Upper lobe of left lung (tissue), 6 donors: Measurements from ENCODE around the gene SLC9A8. TPM values are rescaled to one million over a fixed set of nuclear protein-coding genes. Genes with fewer than 3 reads are reported as not detected.
A peak's percentile ranks its signal among the peaks of the same experiment; 100 is the strongest.
"Not testable (repeated sequence)": the region's sequence is repeated elsewhere in the genome, so short reads cannot be mapped to it uniquely, and the experiment has no call there.

Experiments
- ATAC-seq, 2 donors: fragments of 200-7000 bp; cut with Tn5 transposase; one replicate each; pipeline ENCODE4 v1.9.1; 2022; ENCODE audit warnings: mild to moderate bottlenecking in 2 of 2, moderate library complexity in 2 of 2; ENCODE audit not compliant: low FRiP score in 2 of 2
- DNase-seq, 2 donors: peaks; one replicate each; pipeline ENCODE4 v3.0.0-alpha.2; 2019 to 2020
- H3K27ac ChIP-seq, 4 donors: fragments of 200-600 bp; sonication (generic); one replicate each; pipeline ENCODE4 v1.5.1; 2016 to 2019
- H3K27me3 ChIP-seq, 4 donors: fragments of 200-600 bp; sonication (generic); one replicate each; pipeline ENCODE4 v1.5.1; 2017 to 2019
- H3K36me3 ChIP-seq, 4 donors: fragments of 200-600 bp; sonication (generic); one replicate each; pipeline ENCODE4 v1.5.1; 2016 to 2019
- H3K4me1 ChIP-seq, 4 donors: fragments of 200-600 bp; sonication (generic); one replicate each; pipeline ENCODE4 v1.5.1; 2018 to 2019
- H3K4me3 ChIP-seq, 4 donors: fragments of 200-600 bp; sonication (generic); one replicate each; pipeline ENCODE4 v1.5.1; 2017 to 2019; ENCODE audit warnings: mild to moderate bottlenecking in 2 of 4, moderate library complexity in 1 of 4
- H3K9me3 ChIP-seq, 4 donors: fragments of 200-600 bp; sonication (generic); one replicate each; pipeline ENCODE4 v1.5.1; 2018 to 2019
- CTCF ChIP-seq, 6 experiments: fragments of 450-650 bp in 4 of 6; fragments of 200-600 bp in 2 of 6; sonication (generic) in 2 of 6; IDR thresholded peaks; one replicate each; pipeline ENCODE4 v1.5.1; 2016 to 2019; ENCODE audit warnings: antibody characterized with exemption in 6 of 6
- EP300 ChIP-seq, 4 donors: sonication (generic); formaldehyde crosslinking; IDR thresholded peaks; one replicate each; pipeline ENCODE4 v1.5.1; 2017; ENCODE audit warnings: antibody characterized with exemption in 4 of 4, control low read depth in 2 of 4
- POLR2A ChIP-seq, 4 donors: fragments of 450-650 bp; IDR thresholded peaks; one replicate each; pipeline ENCODE4 v1.5.1; 2016 to 2017; ENCODE audit warnings: antibody characterized with exemption in 4 of 4, mild to moderate bottlenecking in 2 of 4
- POLR2AphosphoS5 ChIP-seq, 2 donors: sonication (generic); formaldehyde crosslinking; IDR thresholded peaks; one replicate each; pipeline ENCODE4 v1.5.1; 2017; ENCODE audit warnings: antibody characterized with exemption in 2 of 2
- WGBS, 2 donors: methylation state at CpG; one replicate each; pipeline ENCODE4 v1.1.5; 2017 to 2018; 5-methylcytosine and 5-hydroxymethylcytosine counted together
- total RNA-seq, 6 donors: library from RNA; depleted of rRNA in 4 of 6; stranded (reverse); fragments of >200 nt in 4 of 6; gene quantifications; one replicate each; pipeline versions ENCODE4 v1.1.0 to v1.2.1, GENCODE V29; 2016 to 2021
- donor health status: DM: no; HTN: no; CAD: no; lungs with moderate emphysema.
- donor health status: DM: no; HTN: yes; CAD: no; lungs with severe emphysema.

Gene SLC9A8
- total RNA-seq, 6 donors from 2014 or later, result 13.2 to 19.6 (median 17.2) TPM

GRCh38 chr20:49804364-49804763 lies 8.3 kb upstream of the SLC9A8 start:
- Histone ChIP-seq H3K4me1 (peaks cover 0 to 4% (median 0%) of the 10 kb centered on the region in 4 donors), H3K4me3 (no peak overlapping the region), H3K9me3 (no peaks in the 10 kb centered on the region), H3K36me3 (no peaks in the 10 kb centered on the region), H3K27me3 (no peaks in the 10 kb centered on the region), H3K27ac (no peak overlapping the region)
- WGBS, 2 donors, result 83 to 89% methylated on average over 3 of the region's 3 CpGs
- ATAC-seq (no peak), DNase-seq (no peak)
- TF ChIP-seq EP300 (IDR thresholded peaks at IDR 0.05) (no peak), POLR2AphosphoS5 (IDR thresholded peaks at IDR 0.05) (no peak), POLR2A (IDR thresholded peaks at IDR 0.05) (no peak), CTCF (IDR thresholded peaks at IDR 0.05) (no peak)

- not testable (repeated sequence) for H3K27ac ChIP-seq, H3K9me3 ChIP-seq, H3K4me1 ChIP-seq, H3K36me3 ChIP-seq, H3K27me3 ChIP-seq, H3K4me3 ChIP-seq, DNase-seq, ATAC-seq
- 79 to 80% methylated on average over 8 to 10 of the region's 11 CpGs for WGBS, 2 donors
Observed at GRCh38 chr20:49805224-49805876, 7.3 kb upstream of the SLC9A8 start.

GRCh38 chr20:49808753-49809152 lies 3.9 kb upstream of the SLC9A8 start:
- TF ChIP-seq EP300 (IDR thresholded peaks at IDR 0.05), result no peak
- no peak for TF ChIP-seq CTCF (IDR thresholded peaks at IDR 0.05)
- no peak for TF ChIP-seq POLR2A (IDR thresholded peaks at IDR 0.05)
- TF ChIP-seq POLR2AphosphoS5 (IDR thresholded peaks at IDR 0.05), result no peak
- DNase-seq (no peak), ATAC-seq (no peak)
- H3K9me3 ChIP-seq, result no peaks in the 10 kb centered on the region
- H3K4me1 ChIP-seq, result peaks cover 11 to 14% (median 13%) of the 10 kb centered on the region in 4 donors
- no peak overlapping the region for H3K4me3 ChIP-seq
- WGBS, 2 donors, result 89 to 95% methylated on average over 8 of the region's 8 CpGs
- no peaks in the 10 kb centered on the region for H3K27me3 ChIP-seq
- no peak overlapping the region for H3K27ac ChIP-seq
- no peaks in the 10 kb centered on the region for H3K36me3 ChIP-seq

GRCh38 chr20:49809803-49810359 lies 2.7 kb upstream of the SLC9A8 start:
- H3K36me3 ChIP-seq, result peaks cover 0 to under 1% (median 0%) of the 10 kb centered on the region in 4 donors
- no peaks in the 10 kb centered on the region for H3K9me3 ChIP-seq
- WGBS, 2 donors, result 95 to 96% methylated on average over 5 of the region's 5 CpGs
- no peak overlapping the region for H3K4me3 ChIP-seq
- ATAC-seq (no peak), DNase-seq (no peak)
- peak overlapping the region in 1 of 4 donors; percentile 97 for H3K27ac ChIP-seq
- no peaks in the 10 kb centered on the region for H3K27me3 ChIP-seq
- H3K4me1 ChIP-seq, result peaks cover 15 to 22% (median 19%) of the 10 kb centered on the region in 4 donors
- no peak for TF ChIP-seq EP300 (IDR thresholded peaks at IDR 0.05)
- no peak for TF ChIP-seq POLR2AphosphoS5 (IDR thresholded peaks at IDR 0.05)
- no peak for TF ChIP-seq CTCF (IDR thresholded peaks at IDR 0.05)
- no peak for TF ChIP-seq POLR2A (IDR thresholded peaks at IDR 0.05)

- ATAC-seq (no peak), DNase-seq (no peak)
- Histone ChIP-seq H3K27me3 (no peaks in the 10 kb centered on the region), H3K4me3 (no peak overlapping the region), H3K27ac (peak overlapping the region in 2 of 4 donors; percentile 97 to 98), H3K4me1 (peaks cover 15 to 22% (median 19%) of the 10 kb centered on the region in 4 donors), H3K36me3 (peaks cover 0 to 8% (median 2%) of the 10 kb centered on the region in 4 donors), H3K9me3 (no peaks in the 10 kb centered on the region)
- TF ChIP-seq EP300 (IDR thresholded peaks at IDR 0.05), result no peak
- TF ChIP-seq CTCF (IDR thresholded peaks at IDR 0.05), result no peak
- no peak for TF ChIP-seq POLR2A (IDR thresholded peaks at IDR 0.05)
- no peak for TF ChIP-seq POLR2AphosphoS5 (IDR thresholded peaks at IDR 0.05)
- WGBS, 2 donors, result 82 to 86% methylated on average over 6 of the region's 6 CpGs
Observed at GRCh38 chr20:49810491-49811190, 2.0 kb upstream of the SLC9A8 start.
